ENCODE results near the gene GINS2. TPM values are rescaled to one million over a fixed set of nuclear protein-coding genes. Genes with fewer than 3 reads are reported as not detected.

The GINS2 gene
- total RNA-seq, 6 experiments from 2014 or later, result 0.49 to 4.7 (median 1.3) TPM

DNA sequence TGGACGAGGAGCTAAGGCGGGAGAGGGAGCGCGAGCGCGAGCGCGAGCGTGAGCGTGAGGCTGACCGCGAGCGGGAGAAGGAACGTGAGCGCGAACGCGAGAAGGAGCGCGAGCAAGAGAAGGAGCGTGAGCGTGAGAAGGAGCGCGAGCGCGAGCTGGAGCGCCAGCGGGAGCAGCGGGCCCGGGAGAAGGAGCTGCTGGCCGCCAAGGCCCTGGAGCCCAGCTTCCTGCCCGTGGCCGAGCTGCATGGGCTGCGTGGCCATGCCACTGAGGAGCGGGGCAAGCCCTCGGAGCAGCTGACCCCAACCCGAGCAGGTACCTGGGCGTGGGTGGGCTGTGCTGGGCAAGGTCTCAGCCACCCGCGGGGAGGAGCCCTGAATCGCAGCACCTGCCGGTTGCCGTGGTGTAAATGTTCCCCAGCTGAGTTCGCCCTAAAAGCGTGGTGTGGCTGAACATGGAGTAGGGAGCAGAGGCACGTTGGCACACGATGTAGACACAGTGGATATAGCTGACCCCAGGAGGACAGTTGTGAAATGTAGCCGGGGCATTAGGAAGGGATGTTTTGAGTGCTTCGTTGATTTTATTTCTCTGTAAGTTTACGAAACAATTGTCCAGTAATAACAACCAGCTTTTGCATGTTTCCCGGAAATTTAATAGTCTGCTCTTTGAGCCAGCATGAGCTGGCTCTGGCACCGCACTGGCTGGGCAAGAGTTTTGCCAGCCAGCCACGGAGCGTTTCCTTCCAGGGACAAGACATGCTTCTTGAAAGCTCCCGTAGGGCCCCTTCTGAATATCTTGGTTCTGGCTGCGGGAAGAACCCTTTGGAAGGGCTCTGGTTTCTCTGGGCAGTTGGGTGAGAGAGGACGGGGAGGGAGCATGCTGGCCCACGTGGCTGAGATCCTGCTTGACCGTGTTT lies 32.1 kb downstream of the GINS2 start:
- DNase-seq, result peak in 1 of 3 donors; percentile 51
- Histone ChIP-seq H3K36me3 (peaks cover 0 to 69% (median 23%) of the 10 kb centered on the region in 4 donors), H3K4me3 (no peak overlapping the region), H3K4me1 (peaks cover 0 to 1% (median 0%) of the 10 kb centered on the region in 4 donors), H3K9me3 (no peaks in the 10 kb centered on the region), H3K27ac (no peak overlapping the region), H3K27me3 (no peaks in the 10 kb centered on the region)
- WGBS (ENCODE audit: insufficient coverage, low coverage, low lambda C conversion rate, missing lambda C conversion rate), result 94% methylated on average over 31 of the region's 59 CpGs
- TF ChIP-seq, protein P1, sequence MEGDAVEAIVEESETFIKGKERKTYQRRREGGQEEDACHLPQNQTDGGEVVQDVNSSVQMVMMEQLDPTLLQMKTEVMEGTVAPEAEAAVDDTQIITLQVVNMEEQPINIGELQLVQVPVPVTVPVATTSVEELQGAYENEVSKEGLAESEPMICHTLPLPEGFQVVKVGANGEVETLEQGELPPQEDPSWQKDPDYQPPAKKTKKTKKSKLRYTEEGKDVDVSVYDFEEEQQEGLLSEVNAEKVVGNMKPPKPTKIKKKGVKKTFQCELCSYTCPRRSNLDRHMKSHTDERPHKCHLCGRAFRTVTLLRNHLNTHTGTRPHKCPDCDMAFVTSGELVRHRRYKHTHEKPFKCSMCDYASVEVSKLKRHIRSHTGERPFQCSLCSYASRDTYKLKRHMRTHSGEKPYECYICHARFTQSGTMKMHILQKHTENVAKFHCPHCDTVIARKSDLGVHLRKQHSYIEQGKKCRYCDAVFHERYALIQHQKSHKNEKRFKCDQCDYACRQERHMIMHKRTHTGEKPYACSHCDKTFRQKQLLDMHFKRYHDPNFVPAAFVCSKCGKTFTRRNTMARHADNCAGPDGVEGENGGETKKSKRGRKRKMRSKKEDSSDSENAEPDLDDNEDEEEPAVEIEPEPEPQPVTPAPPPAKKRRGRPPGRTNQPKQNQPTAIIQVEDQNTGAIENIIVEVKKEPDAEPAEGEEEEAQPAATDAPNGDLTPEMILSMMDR (IDR thresholded peaks at IDR 0.05), result no peak
- TF ChIP-seq POLR2A (IDR thresholded peaks at IDR 0.05), result no peak
- no peak for ATAC-seq
- intact Hi-C loops (cut with DNase I), result loop anchor here in 1 of 2 donors (10.0 kb wide), 1 partner anchor 58 kb away; no protein-coding TSS in a partner anchor

DNA sequence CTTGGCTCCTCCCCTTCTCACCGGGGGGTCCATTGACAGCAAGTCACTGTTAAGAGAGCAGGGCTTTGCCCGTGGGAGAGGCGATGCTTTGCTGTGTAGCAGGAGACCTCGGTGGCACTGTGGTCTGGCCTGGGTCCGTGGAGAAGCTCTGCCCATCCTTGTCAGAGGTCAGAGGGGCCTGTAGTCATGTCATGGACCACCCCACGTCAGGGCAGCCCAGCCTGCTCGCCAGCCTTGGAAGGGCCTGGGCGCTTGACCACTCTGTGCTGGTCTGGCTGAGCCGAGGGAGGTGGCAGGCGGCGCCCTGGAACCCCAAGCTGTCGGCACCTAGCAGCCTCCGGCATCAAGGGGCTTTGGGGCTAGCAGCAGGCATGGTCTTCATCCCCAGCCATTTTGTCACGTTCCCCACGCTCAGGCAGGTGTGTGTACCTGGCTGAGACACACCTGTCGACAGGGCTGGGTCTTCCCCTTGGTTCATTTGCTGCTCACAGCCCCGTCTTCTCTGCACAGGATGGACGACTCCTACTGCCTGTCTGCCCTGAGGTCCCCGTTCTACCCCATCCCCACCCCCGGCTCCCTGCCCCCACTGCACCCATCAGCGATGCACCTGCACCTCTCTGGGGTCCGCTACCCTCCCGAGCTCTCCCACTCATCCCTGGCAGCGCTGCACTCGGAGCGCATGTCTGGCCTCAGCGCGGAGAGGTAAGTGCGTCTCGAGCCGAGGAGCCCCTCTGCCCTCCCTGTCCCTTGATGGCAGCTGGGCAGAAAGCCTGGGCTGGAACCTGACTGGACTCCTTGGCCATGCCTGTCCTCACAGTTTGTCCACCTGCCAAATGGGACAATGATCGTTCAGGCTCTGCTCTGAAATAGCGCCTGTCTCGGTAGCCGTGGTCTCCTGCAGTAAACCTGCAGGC lies 33.3 kb downstream of the GINS2 start:
- Histone ChIP-seq H3K27ac (no peak overlapping the region), H3K4me1 (peaks cover 0 to 10% (median 3%) of the 10 kb centered on the region in 4 donors), H3K9me3 (no peaks in the 10 kb centered on the region), H3K4me3 (no peak overlapping the region), H3K27me3 (no peaks in the 10 kb centered on the region), H3K36me3 (peaks cover 0 to 60% (median 17%) of the 10 kb centered on the region in 4 donors)
- peak in 1 of 3 donors; percentile 49 for DNase-seq
- no peak for ATAC-seq
- WGBS (ENCODE audit: insufficient coverage, low coverage, low lambda C conversion rate, missing lambda C conversion rate), result 94% methylated on average over 7 of the region's 35 CpGs
- TF ChIP-seq POLR2A (IDR thresholded peaks at IDR 0.05), result no peak
- TF ChIP-seq, protein P1 (IDR thresholded peaks at IDR 0.05), result no peak
- intact Hi-C loops (cut with DNase I), result loop anchor here in 1 of 2 donors (10.0 kb wide), 1 partner anchor 59 kb away; no protein-coding TSS in a partner anchor

DNA sequence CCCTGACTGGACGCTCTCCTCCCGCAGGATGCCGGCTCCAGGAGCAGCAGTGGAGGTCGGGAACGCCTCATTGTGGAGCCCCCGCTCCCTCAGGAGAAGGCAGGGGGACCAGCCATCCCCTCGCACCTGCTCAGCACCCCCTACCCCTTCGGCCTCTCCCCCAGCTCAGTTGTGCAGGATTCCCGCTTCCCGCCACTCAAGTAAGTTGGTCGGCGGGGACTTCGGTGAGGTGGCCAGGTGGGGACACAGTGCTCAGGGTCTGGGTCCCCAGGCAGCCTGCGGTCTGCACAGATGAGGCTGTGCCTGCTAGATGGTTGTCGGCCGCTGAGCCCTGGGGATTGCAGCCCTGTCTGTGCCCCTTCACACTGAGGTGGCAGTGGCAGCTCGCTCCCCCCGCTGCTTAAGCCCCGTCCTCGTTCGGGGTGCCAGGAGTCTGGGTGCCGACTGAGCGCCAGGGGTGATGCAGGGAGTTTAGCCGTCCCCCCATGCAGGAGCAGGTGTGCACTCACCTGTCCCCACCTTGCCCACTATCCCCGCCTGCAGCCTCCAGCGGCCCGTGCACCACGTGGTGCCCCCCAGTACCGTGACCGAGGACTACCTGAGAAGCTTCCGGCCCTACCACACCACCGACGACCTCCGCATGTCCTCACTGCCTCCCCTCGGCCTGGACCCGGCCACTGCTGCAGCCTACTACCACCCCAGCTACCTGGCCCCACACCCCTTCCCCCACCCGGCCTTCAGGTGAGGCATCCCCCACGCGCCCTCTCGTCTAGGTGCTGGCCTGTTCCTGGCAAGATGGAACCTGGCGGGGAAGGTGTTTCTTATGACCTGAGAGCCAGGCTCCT lies 34.3 kb downstream of the GINS2 start:
- Histone ChIP-seq H3K27me3 (no peaks in the 10 kb centered on the region), H3K27ac (no peak overlapping the region), H3K4me1 (peaks cover 0 to 16% (median 3%) of the 10 kb centered on the region in 4 donors), H3K9me3 (no peaks in the 10 kb centered on the region), H3K36me3 (peaks cover 0 to 65% (median 17%) of the 10 kb centered on the region in 4 donors), H3K4me3 (no peak overlapping the region)
- intact Hi-C loops (cut with DNase I), result loop anchor here in 1 of 2 donors (10.0 kb wide), 1 partner anchor 60 kb away; no protein-coding TSS in a partner anchor
- DNase-seq (peak in 1 of 3 donors; percentile 49), ATAC-seq (no peak)
- 89% methylated on average over 5 of the region's 41 CpGs for WGBS (ENCODE audit: insufficient coverage, low coverage, low lambda C conversion rate, missing lambda C conversion rate)
- TF ChIP-seq POLR2A (IDR thresholded peaks at IDR 0.05), result no peak
- TF ChIP-seq, protein P1 (IDR thresholded peaks at IDR 0.05), result no peak
